HepG2 (cell line): ENCODE measurements around the gene APOM. TPM values are rescaled to one million over a fixed set of nuclear protein-coding genes. Genes with fewer than 3 reads are reported as not detected.
A peak's percentile ranks its signal among the peaks of the same experiment; 100 is the strongest.

Experiments
- DNMT1 ChIP-seq: sonication (generic); formaldehyde crosslinking; IDR thresholded peaks from 2 replicates; pipeline ENCODE4 v1.5.1; 2020; ENCODE audit warnings: mild to moderate bottlenecking, missing genetic modification reagents
- GTF3A ChIP-seq: sonication (generic); formaldehyde crosslinking; conservative IDR thresholded peaks from 2 replicates; pipeline ENCODE4 v1.4.0; 2020; ENCODE audit warnings: mild to moderate bottlenecking, missing genetic modification reagents
- HMG20A ChIP-seq: IDR thresholded peaks from 2 replicates; pipeline ENCODE4 v1.6.1; 2016; ENCODE audit warnings: borderline replicate concordance
- KLF16 ChIP-seq, 2 experiments: sonication (generic) in 1 of 2; formaldehyde crosslinking in 1 of 2; IDR thresholded peaks; 2 replicates each; pipeline versions ENCODE4 v1.6.1 to v1.8.0; 2016 to 2023; ENCODE audit warnings: missing genetic modification reagents in 2 of 2, missing compliant biosample characterization in 1 of 2
- PHB2 ChIP-seq: fragments of 450-650 bp; IDR thresholded peaks from 2 replicates; pipeline ENCODE4 v1.6.1; 2018; ENCODE audit not compliant: partially characterized antibody
- POLR2A ChIP-seq, 2 experiments: IDR thresholded peaks; 2 replicates each; pipeline ENCODE4 v1.6.1; 2011; ENCODE audit warnings: low read depth in 2 of 2, low read length in 2 of 2, mild to moderate bottlenecking in 1 of 2, moderate library complexity in 1 of 2; ENCODE audit not compliant: insufficient read depth in 1 of 2
- PPARG ChIP-seq: conservative IDR thresholded peaks from 2 replicates; pipeline ENCODE4 v1.6.1; 2016; ENCODE audit warnings: missing biosample characterization, missing genetic modification reagents
- PRMT3 ChIP-seq: sonication (generic); formaldehyde crosslinking; IDR thresholded peaks from 2 replicates; pipeline ENCODE4 v1.8.1; 2022; ENCODE audit warnings: low read depth, mild to moderate bottlenecking, moderate library complexity, missing genetic modification reagents, borderline replicate concordance
- TBX2 ChIP-seq: sonication (generic); formaldehyde crosslinking; IDR thresholded peaks from 2 replicates; pipeline ENCODE4 v1.5.0; 2020; ENCODE audit warnings: missing genetic modification reagents, mild to moderate bottlenecking, borderline replicate concordance
- TOPORS ChIP-seq: sonication (generic); formaldehyde crosslinking; IDR thresholded peaks from 2 replicates; pipeline ENCODE4 v1.8.0; 2023; ENCODE audit warnings: mild to moderate bottlenecking, missing genetic modification reagents
- ZNF232 ChIP-seq: sonication (generic); formaldehyde crosslinking; IDR thresholded peaks from 2 replicates; pipeline ENCODE4 v1.4.0; 2020; ENCODE audit warnings: missing genetic modification reagents, borderline replicate concordance
- ZNF7 ChIP-seq: IDR thresholded peaks from 2 replicates; pipeline ENCODE4 v1.6.1; 2016; ENCODE audit warnings: missing biosample characterization, missing genetic modification reagents
- polyA plus RNA-seq, 8 experiments: library from polyadenylated mRNA; depleted of rRNA in 3 of 8; stranded (reverse) in 7 of 8; unstranded in 1 of 8; fragments of >200 nt; fragmentation: Illumina TruSeq in 4 of 8; extraction: Trizol in 4 of 8; gene quantifications; 2 replicates each; pipeline versions ENCODE4 v1.2.1 to v1.2.3, GENCODE V29; 2011 to 2016; ENCODE audit warnings: low read depth in 4 of 8, missing spikeins in 1 of 8, mixed read lengths in 1 of 8; ENCODE audit not compliant: insufficient read depth in 1 of 8
- total RNA-seq, 5 experiments: library from RNA; depleted of rRNA; stranded (reverse); fragments of >200 nt; fragmentation: Illumina TruSeq; extraction: Trizol; gene quantifications; 2 replicates each; pipeline ENCODE4 v1.2.3, GENCODE V29; 2016; ENCODE audit warnings: low read depth in 1 of 5
- TF ChIP-seq, protein P1 (sequence below): sonication (generic); formaldehyde crosslinking; IDR thresholded peaks from 2 replicates; pipeline ENCODE4 v1.5.1; 2020; ENCODE audit warnings: mild to moderate bottlenecking, missing genetic modification reagents, moderate library complexity
- TF ChIP-seq, protein P2 (sequence below): sonication (generic); formaldehyde crosslinking; conservative IDR thresholded peaks from 2 replicates; pipeline ENCODE4 v1.4.0; 2020; ENCODE audit warnings: missing genetic modification reagents
- TF ChIP-seq, protein P3 (sequence below): IDR thresholded peaks from 2 replicates; pipeline ENCODE4 v1.6.1; 2016; ENCODE audit warnings: low read depth
- TF ChIP-seq, protein P4 (sequence below): IDR thresholded peaks from 2 replicates; pipeline ENCODE4 v1.6.1; 2012; ENCODE audit warnings: inconsistent platforms
- TF ChIP-seq, protein P5 (sequence below): sonication (generic); formaldehyde crosslinking; IDR thresholded peaks from 2 replicates; pipeline ENCODE4 v1.5.1; 2020; ENCODE audit warnings: missing genetic modification reagents, mild to moderate bottlenecking, borderline replicate concordance
- TF ChIP-seq, protein P6 (sequence below): sonication (generic); formaldehyde crosslinking; IDR thresholded peaks from 2 replicates; pipeline ENCODE4 v1.5.1; 2020; ENCODE audit warnings: missing genetic modification reagents, mild to moderate bottlenecking, borderline replicate concordance

The APOM gene
- total and polyA plus RNA-seq, 2 of the 13 experiments (the other 11 are each of a cell fraction or from before 2014, with no cell fraction given), result 98.2 to 1,140 TPM

DNA sequence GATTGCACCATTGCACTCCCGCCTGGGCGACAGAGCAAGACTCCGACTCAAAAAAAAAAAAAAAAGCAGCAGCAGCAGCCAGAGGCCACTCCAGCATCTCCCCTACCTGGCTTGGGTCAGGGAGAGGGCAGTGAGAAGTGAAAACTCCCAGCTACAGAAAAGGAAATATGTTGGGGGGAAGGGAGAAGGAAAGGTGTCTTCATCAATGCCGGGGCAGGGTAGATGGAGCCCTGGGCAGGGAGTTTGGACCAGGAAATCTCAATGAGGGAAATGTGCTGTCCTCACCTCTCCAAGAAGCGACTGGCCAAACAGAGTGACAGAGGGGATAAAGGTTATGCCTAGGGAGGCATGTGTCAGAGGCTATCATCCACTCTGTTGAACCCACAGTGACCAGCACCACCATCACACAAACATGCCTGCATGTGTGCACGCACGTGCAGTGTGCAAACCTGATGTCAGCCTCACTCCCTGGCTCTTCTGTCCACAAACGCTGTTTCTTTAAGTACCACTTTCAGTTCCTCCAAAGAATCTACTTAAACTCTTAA lies 41.5 kb upstream of the APOM start (continued):
- TF ChIP-seq, protein P1, sequence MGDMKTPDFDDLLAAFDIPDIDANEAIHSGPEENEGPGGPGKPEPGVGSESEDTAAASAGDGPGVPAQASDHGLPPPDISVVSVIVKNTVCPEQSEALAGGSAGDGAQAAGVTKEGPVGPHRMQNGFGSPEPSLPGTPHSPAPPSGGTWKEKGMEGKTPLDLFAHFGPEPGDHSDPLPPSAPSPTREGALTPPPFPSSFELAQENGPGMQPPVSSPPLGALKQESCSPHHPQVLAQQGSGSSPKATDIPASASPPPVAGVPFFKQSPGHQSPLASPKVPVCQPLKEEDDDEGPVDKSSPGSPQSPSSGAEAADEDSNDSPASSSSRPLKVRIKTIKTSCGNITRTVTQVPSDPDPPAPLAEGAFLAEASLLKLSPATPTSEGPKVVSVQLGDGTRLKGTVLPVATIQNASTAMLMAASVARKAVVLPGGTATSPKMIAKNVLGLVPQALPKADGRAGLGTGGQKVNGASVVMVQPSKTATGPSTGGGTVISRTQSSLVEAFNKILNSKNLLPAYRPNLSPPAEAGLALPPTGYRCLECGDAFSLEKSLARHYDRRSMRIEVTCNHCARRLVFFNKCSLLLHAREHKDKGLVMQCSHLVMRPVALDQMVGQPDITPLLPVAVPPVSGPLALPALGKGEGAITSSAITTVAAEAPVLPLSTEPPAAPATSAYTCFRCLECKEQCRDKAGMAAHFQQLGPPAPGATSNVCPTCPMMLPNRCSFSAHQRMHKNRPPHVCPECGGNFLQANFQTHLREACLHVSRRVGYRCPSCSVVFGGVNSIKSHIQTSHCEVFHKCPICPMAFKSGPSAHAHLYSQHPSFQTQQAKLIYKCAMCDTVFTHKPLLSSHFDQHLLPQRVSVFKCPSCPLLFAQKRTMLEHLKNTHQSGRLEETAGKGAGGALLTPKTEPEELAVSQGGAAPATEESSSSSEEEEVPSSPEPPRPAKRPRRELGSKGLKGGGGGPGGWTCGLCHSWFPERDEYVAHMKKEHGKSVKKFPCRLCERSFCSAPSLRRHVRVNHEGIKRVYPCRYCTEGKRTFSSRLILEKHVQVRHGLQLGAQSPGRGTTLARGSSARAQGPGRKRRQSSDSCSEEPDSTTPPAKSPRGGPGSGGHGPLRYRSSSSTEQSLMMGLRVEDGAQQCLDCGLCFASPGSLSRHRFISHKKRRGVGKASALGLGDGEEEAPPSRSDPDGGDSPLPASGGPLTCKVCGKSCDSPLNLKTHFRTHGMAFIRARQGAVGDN (CRISPR knock-in tag), result peak; percentile 48
- 0 out of 2 replicates have a peak, but pooled peaks have one; percentile 0 for TF ChIP-seq HMG20A (CRISPR knock-in tag)
- TF ChIP-seq, protein P2, sequence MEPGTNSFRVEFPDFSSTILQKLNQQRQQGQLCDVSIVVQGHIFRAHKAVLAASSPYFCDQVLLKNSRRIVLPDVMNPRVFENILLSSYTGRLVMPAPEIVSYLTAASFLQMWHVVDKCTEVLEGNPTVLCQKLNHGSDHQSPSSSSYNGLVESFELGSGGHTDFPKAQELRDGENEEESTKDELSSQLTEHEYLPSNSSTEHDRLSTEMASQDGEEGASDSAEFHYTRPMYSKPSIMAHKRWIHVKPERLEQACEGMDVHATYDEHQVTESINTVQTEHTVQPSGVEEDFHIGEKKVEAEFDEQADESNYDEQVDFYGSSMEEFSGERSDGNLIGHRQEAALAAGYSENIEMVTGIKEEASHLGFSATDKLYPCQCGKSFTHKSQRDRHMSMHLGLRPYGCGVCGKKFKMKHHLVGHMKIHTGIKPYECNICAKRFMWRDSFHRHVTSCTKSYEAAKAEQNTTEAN (CRISPR knock-in tag), result peak; percentile 89
- no peak for TF ChIP-seq TOPORS (CRISPR knock-in tag)
- TF ChIP-seq, protein P3, sequence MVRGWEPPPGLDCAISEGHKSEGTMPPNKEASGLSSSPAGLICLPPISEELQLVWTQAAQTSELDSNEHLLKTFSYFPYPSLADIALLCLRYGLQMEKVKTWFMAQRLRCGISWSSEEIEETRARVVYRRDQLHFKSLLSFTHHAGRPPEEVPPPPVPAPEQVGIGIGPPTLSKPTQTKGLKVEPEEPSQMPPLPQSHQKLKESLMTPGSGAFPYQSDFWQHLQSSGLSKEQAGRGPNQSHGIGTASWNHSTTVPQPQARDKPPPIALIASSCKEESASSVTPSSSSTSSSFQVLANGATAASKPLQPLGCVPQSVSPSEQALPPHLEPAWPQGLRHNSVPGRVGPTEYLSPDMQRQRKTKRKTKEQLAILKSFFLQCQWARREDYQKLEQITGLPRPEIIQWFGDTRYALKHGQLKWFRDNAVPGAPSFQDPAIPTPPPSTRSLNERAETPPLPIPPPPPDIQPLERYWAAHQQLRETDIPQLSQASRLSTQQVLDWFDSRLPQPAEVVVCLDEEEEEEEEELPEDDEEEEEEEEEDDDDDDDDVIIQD (CRISPR knock-in tag), result peak; percentile 37; the same call in 1 of the 2 replicates
- TF ChIP-seq KLF16 (CRISPR knock-in tag; IDR thresholded peaks at IDR 0.05), result no peak
- TF ChIP-seq, protein P4, sequence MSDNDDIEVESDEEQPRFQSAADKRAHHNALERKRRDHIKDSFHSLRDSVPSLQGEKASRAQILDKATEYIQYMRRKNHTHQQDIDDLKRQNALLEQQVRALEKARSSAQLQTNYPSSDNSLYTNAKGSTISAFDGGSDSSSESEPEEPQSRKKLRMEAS, result peak; percentile 59; the same call in 1 of the 2 replicates
- TF ChIP-seq, protein P5, sequence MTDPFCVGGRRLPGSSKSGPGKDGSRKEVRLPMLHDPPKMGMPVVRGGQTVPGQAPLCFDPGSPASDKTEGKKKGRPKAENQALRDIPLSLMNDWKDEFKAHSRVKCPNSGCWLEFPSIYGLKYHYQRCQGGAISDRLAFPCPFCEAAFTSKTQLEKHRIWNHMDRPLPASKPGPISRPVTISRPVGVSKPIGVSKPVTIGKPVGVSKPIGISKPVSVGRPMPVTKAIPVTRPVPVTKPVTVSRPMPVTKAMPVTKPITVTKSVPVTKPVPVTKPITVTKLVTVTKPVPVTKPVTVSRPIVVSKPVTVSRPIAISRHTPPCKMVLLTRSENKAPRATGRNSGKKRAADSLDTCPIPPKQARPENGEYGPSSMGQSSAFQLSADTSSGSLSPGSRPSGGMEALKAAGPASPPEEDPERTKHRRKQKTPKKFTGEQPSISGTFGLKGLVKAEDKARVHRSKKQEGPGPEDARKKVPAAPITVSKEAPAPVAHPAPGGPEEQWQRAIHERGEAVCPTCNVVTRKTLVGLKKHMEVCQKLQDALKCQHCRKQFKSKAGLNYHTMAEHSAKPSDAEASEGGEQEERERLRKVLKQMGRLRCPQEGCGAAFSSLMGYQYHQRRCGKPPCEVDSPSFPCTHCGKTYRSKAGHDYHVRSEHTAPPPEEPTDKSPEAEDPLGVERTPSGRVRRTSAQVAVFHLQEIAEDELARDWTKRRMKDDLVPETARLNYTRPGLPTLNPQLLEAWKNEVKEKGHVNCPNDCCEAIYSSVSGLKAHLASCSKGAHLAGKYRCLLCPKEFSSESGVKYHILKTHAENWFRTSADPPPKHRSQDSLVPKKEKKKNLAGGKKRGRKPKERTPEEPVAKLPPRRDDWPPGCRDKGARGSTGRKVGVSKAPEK (CRISPR knock-in tag), result peak; percentile 19; the same call in 1 of the 2 replicates
- peak in 1 of 2 experiments; percentile 43; a peak in 2 of 4 replicates for TF ChIP-seq POLR2A (IDR thresholded peaks at IDR 0.05; ENCODE audit: insufficient read depth in 1 of 2, low read depth in 2 of 2, low read length in 2 of 2)
- TF ChIP-seq ZNF7 (CRISPR knock-in tag), result peak; percentile 76
- no peak for TF ChIP-seq PPARG (CRISPR knock-in tag)
- TF ChIP-seq ZNF232 (CRISPR knock-in tag), result no peak
- TF ChIP-seq, protein P6, sequence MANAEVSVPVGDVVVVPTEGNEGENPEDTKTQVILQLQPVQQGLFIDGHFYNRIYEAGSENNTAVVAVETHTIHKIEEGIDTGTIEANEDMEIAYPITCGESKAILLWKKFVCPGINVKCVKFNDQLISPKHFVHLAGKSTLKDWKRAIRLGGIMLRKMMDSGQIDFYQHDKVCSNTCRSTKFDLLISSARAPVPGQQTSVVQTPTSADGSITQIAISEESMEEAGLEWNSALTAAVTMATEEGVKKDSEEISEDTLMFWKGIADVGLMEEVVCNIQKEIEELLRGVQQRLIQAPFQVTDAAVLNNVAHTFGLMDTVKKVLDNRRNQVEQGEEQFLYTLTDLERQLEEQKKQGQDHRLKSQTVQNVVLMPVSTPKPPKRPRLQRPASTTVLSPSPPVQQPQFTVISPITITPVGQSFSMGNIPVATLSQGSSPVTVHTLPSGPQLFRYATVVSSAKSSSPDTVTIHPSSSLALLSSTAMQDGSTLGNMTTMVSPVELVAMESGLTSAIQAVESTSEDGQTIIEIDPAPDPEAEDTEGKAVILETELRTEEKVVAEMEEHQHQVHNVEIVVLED, result 0 out of 2 replicates have a peak, but pooled peaks have one; percentile 20
- no peak for TF ChIP-seq GTF3A (CRISPR knock-in tag)
- peak; percentile 68; the same call in 1 of the 2 replicates for TF ChIP-seq PRMT3 (CRISPR knock-in tag)
- 0 out of 2 replicates have a peak, but pooled peaks have one; percentile 36 for TF ChIP-seq DNMT1 (CRISPR knock-in tag)
- no peak for TF ChIP-seq PHB2
- no peak for TF ChIP-seq TBX2 (CRISPR knock-in tag)
